Naive thymus-derived CD4-positive, alpha-beta T cell (primary cell): ENCODE data around the gene C2orf49. TPM values are rescaled to one million over a fixed set of nuclear protein-coding genes. Genes with fewer than 3 reads are reported as not detected.

Source experiments
- ATAC-seq: fragments of 150-1000 bp; cut with Tn5 transposase; 2 replicates; pipeline ENCODE4 v1.10.0; 2021; ENCODE audit warnings: mild to moderate bottlenecking, moderate library complexity
- CTCF ChIA-PET: fragments of 350-600 bp; sonication (Branson Sonifier 250); formaldehyde crosslinking; loops from one replicate; lab custom pipeline; 2021; ENCODE audit warnings: antibody characterized with exemption; lab: Charles Lee
- POLR2A ChIA-PET: fragments of 350-600 bp; sonication (Branson Sonifier 250); formaldehyde crosslinking; loops from one replicate; lab custom pipeline; 2021; ENCODE audit warnings: antibody characterized with exemption, inconsistent platforms; lab: Charles Lee
- DNase-seq, 9 donors: peaks; one replicate each; pipeline versions ENCODE4 v3.0.0 to v3.0.0-alpha.2; 2020 to 2022; ENCODE audit warnings: mixed read lengths in 1 of 9
- H3K27ac ChIP-seq: one replicate; pipeline ENCODE4 v1.7.0; 2013; ENCODE audit warnings: mild to moderate bottlenecking, low read depth, low read length, moderate library complexity
- H3K27me3 ChIP-seq, 2 donors: one replicate each; pipeline ENCODE4 v1.7.0; 2013; ENCODE audit warnings: low read length in 2 of 2, mild to moderate bottlenecking in 2 of 2, moderate library complexity in 2 of 2; ENCODE audit not compliant: control insufficient read depth in 2 of 2, insufficient read depth in 2 of 2
- H3K36me3 ChIP-seq, 3 experiments: 1 replicate in 2 of 3; 2 replicates in 1 of 3; pipeline ENCODE4 v1.7.0; 2013; ENCODE audit warnings: low read length in 3 of 3, mild to moderate bottlenecking in 3 of 3, moderate library complexity in 1 of 3; ENCODE audit not compliant: insufficient read depth in 3 of 3, control insufficient read depth in 2 of 3
- H3K4me1 ChIP-seq, 2 donors: one replicate each; pipeline ENCODE4 v1.7.0; 2013; ENCODE audit warnings: low read length in 2 of 2, mild to moderate bottlenecking in 2 of 2, moderate library complexity in 1 of 2; ENCODE audit not compliant: control insufficient read depth in 2 of 2, insufficient read depth in 2 of 2
- H3K4me3 ChIP-seq: 2 replicates; pipeline ENCODE4 v1.7.0; 2013; ENCODE audit warnings: mild to moderate bottlenecking, low read length
- H3K9me3 ChIP-seq, 3 experiments: 1 replicate in 2 of 3; 2 replicates in 1 of 3; pipeline ENCODE4 v1.7.0; 2013; ENCODE audit warnings: low read length in 3 of 3; ENCODE audit not compliant: control insufficient read depth in 2 of 3
- H3K27ac Mint-ChIP-seq, 9 donors: one replicate each; pipeline ENCODE4 v1.8.0; 2020 to 2022; ENCODE audit warnings: mixed read lengths in 9 of 9, mild to moderate bottlenecking in 8 of 9, moderate library complexity in 5 of 9, inconsistent platforms in 2 of 9
- H3K27me3 Mint-ChIP-seq, 5 donors: one replicate each; pipeline ENCODE4 v1.8.0; 2021 to 2022; ENCODE audit warnings: mixed read lengths in 5 of 5, mild to moderate bottlenecking in 1 of 5
- H3K36me3 Mint-ChIP-seq, 5 donors: one replicate each; pipeline ENCODE4 v1.8.0; 2020 to 2022; ENCODE audit warnings: mixed read lengths in 5 of 5, mild to moderate bottlenecking in 3 of 5, inconsistent platforms in 1 of 5
- H3K4me1 Mint-ChIP-seq, 7 donors: one replicate each; pipeline ENCODE4 v1.8.0; 2020 to 2022; ENCODE audit warnings: mixed read lengths in 7 of 7, mild to moderate bottlenecking in 3 of 7, inconsistent platforms in 1 of 7
- H3K4me3 Mint-ChIP-seq, 10 donors: one replicate each; pipeline ENCODE4 v1.8.0; 2020 to 2022; ENCODE audit warnings: mild to moderate bottlenecking in 10 of 10, mixed read lengths in 10 of 10, moderate library complexity in 6 of 10, inconsistent platforms in 2 of 10
- H3K9me3 Mint-ChIP-seq, 11 donors: one replicate each; pipeline ENCODE4 v1.8.0; 2020 to 2022; ENCODE audit warnings: mixed read lengths in 11 of 11, mild to moderate bottlenecking in 4 of 11, inconsistent platforms in 1 of 11, moderate library complexity in 1 of 11
- intact Hi-C, 2 donors: fragments of 100-400 bp; cut with micrococcal nuclease; formaldehyde crosslinking; loops; one replicate each; pipeline ENCODE4 v1.15.1; 2023
- polyA plus RNA-seq, 2 donors: library from polyadenylated mRNA; unstranded; fragments of 300-500 nt; fragmentation: Illumina TruSeq; gene quantifications; one replicate each; pipeline ENCODE4 v1.2.3, GENCODE V29; 2021
- total RNA-seq, 6 experiments: library from RNA in 5 of 6; stranded (reverse) in 5 of 6; gene quantifications; 1 replicate in 5 of 6; 2 replicates in 1 of 6; pipeline ENCODE4 v1.2.3 and lab custom pipeline; 2021 to 2026

Gene C2orf49
- total and polyA plus RNA-seq, 7 experiments from 2014 or later, result 9.7 to 30.8 (median 19.9) TPM

DNA sequence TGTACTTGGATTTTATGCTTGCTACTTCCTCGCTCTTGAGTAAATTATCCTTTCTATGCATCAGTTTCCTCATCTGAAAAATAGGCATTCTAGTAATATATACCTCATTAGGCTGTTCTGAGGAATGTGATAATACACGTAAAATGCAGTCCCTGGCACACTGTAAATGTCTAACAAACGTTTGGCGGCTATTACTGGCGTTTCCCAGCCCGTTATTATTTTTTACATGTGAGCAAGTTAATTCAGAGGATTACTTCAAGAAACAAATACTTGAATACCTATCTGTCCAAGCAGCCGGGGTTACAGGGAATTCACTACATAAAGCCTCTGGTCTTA, 586 bp upstream of the C2orf49 start:
- Mint-ChIP-seq H3K27me3 (no peaks in the 10 kb centered on the region), H3K9me3 (peaks cover 0 to 2% (median 0%) of the 10 kb centered on the region in 11 donors), H3K4me1 (peaks cover 20 to 44% (median 42%) of the 10 kb centered on the region in 7 donors), H3K36me3 (peaks cover 5 to 14% (median 8%) of the 10 kb centered on the region in 5 donors), H3K4me3 (peak overlapping the region; percentile 89 to 100 (median 98)), H3K27ac (peak overlapping the region; percentile 99 to 100 (median 100))
- Histone ChIP-seq H3K27ac (peak overlapping the region; percentile 99), H3K4me3 (peak overlapping the region; percentile 83), H3K36me3 (peaks cover 0 to 18% (median 0%) of the 10 kb centered on the region in 3 experiments), H3K9me3 (no peaks in the 10 kb centered on the region), H3K4me1 (peaks cover 18 to 22% of the 10 kb centered on the region in 2 donors), H3K27me3 (no peaks in the 10 kb centered on the region)
- no peak for ATAC-seq
- ChIA-PET CTCF (no interaction called here), POLR2A (interaction anchor here (1.3 to 2.4 kb wide), 2 partner anchors 9 to 61 kb away, joined by 4 to 16 read pairs; partner anchors contain the start of gene FHL2)
- DNase-seq, result no peak
- intact Hi-C loops, result loop anchor here (1.0 to 10.0 kb wide), 8 partner anchors 7 to 858 kb away; partner anchors contain the start of genes TGFBRAP1 (in 2 of the 2), UXS1 (in 2 of the 2), MRPS9 (in 1 of the 2) and NCK2 (in 1 of the 2)

DNA sequence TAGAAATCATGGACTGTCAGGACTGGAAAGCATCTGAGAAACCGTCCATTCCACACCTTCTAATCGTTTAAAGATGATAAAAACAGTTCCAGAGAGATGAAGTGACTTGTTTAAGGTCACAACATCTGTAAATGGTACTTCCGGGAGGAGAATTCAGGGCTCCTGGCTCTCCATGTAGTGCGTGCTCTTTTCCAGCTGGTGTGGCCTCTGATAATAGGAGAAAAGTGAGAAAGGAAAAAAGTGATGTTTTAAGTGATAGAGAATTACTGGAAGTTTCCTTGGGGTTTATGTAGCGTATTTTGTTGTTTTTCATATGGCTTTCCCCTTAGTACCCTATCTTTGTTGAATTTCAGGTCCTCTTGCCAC, 663 bp downstream of the C2orf49 start:
- Histone ChIP-seq H3K36me3 (peaks cover 0 to 30% (median 3%) of the 10 kb centered on the region in 3 experiments), H3K4me1 (peaks cover 18 to 22% of the 10 kb centered on the region in 2 donors), H3K27me3 (no peaks in the 10 kb centered on the region), H3K27ac (peak overlapping the region; percentile 99), H3K9me3 (no peaks in the 10 kb centered on the region), H3K4me3 (peak overlapping the region; percentile 83)
- intact Hi-C loops, result loop anchor here (5.0 to 10.0 kb wide), 3 partner anchors 407 to 854 kb away; partner anchors contain the start of genes NCK2 (in 1 of the 2) and UXS1 (in 1 of the 2)
- peaks cover 0 to 2% (median 0%) of the 10 kb centered on the region in 11 donors for H3K9me3 Mint-ChIP-seq
- ChIA-PET CTCF (no interaction called here), POLR2A (interaction anchor here (1.1 to 2.4 kb wide), 4 partner anchors 10 to 400 kb away, joined by 3 to 16 read pairs (median 4); partner anchors contain the start of gene FHL2)
- peaks cover 20 to 44% (median 42%) of the 10 kb centered on the region in 7 donors for H3K4me1 Mint-ChIP-seq
- no peak for DNase-seq
- no peaks in the 10 kb centered on the region for H3K27me3 Mint-ChIP-seq
- H3K36me3 Mint-ChIP-seq, result peaks cover 5 to 19% (median 12%) of the 10 kb centered on the region in 5 donors
- H3K4me3 Mint-ChIP-seq, result peak overlapping the region; percentile 89 to 100 (median 98)
- H3K27ac Mint-ChIP-seq, result peak overlapping the region; percentile 97 to 100 (median 100)
- ATAC-seq, result no peak

DNA sequence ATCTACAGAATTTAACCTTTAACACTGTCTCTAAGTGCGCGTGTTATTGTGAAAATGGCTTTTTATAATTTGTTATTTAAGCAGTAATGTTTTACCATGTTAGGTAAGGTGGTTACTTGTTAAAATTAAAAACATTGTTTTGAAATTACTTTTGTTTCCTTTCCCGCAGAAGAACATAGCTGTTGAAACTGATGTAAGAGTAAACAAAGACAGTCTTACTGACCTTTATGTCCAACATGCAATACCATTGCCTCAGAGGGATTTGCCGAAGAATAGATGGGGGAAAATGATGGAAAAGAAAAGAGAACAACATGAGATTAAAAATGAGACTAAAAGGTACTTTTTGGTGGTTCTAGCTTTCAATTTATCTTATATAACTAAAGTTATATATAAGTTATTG, 2.1 kb downstream of the C2orf49 start:
- H3K27me3 Mint-ChIP-seq, result no peaks in the 10 kb centered on the region
- DNase-seq (no peak), ATAC-seq (no peak)
- peak overlapping the region in 6 of 9 donors; percentile 44 to 100 (median 100) for H3K27ac Mint-ChIP-seq
- peaks cover 0 to 2% (median 0%) of the 10 kb centered on the region in 11 donors for H3K9me3 Mint-ChIP-seq
- H3K36me3 Mint-ChIP-seq, result peaks cover 5 to 25% (median 15%) of the 10 kb centered on the region in 5 donors
- H3K4me3 Mint-ChIP-seq, result peak overlapping the region in 8 of 10 donors; percentile 31 to 99 (median 52)
- H3K4me1 Mint-ChIP-seq, result peaks cover 20 to 44% (median 42%) of the 10 kb centered on the region in 7 donors
- Histone ChIP-seq H3K36me3 (peaks cover 0 to 41% (median 6%) of the 10 kb centered on the region in 3 experiments), H3K4me3 (no peak overlapping the region), H3K9me3 (no peaks in the 10 kb centered on the region), H3K4me1 (peaks cover 18 to 22% of the 10 kb centered on the region in 2 donors), H3K27me3 (no peaks in the 10 kb centered on the region), H3K27ac (no peak overlapping the region)
- intact Hi-C loops, result loop anchor here (5.0 to 10.0 kb wide), 3 partner anchors 405 to 853 kb away; partner anchors contain the start of genes NCK2 (in 1 of the 2) and UXS1 (in 1 of the 2)
- POLR2A ChIA-PET, result interaction anchor here (0.7 kb wide), 1 partner anchor 9 kb away, joined by 3 read pairs; no protein-coding TSS in a partner anchor
- CTCF ChIA-PET, result interaction anchor here (0.6 to 1.3 kb wide), 2 partner anchors 10 to 1212 kb away, joined by 3 read pairs; no protein-coding TSS in a partner anchor

DNA sequence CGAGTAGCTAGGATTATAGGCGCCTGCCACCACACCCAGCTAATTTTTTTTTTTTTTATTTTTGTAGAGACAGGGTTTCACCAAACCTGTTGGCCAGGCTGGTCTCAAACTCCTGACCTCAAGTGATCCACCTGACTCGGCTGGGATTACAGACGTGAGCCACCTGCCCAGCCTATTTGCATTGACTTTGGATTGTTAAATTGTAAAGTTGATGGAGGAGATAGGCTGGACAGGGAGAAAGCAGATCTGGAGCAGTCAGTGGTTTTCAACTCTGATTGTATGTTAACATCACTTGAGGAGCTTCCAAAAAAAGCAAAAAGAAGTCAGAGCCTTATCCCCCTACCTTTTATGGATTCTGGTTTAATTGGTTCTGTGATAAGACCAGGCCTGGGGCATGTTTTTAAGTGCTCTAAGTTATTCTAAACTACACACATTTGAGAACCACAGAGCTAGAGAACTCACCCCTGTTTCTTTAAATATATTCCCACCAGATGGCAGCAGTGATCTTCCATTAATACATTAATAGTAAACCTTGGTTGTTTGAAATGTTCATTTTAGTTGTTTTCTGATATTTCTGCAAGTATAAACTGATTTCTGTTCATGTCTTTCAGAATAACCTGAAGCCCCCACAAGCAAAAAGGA, 7.5 kb downstream of the C2orf49 start:
- Mint-ChIP-seq H3K4me3 (no peak overlapping the region), H3K27ac (peak overlapping the region in 1 of 9 donors; percentile 50), H3K27me3 (no peaks in the 10 kb centered on the region), H3K9me3 (no peaks in the 10 kb centered on the region), H3K36me3 (peaks cover 9 to 48% (median 28%) of the 10 kb centered on the region in 5 donors), H3K4me1 (peaks cover 4 to 20% (median 9%) of the 10 kb centered on the region in 7 donors)
- Histone ChIP-seq H3K4me3 (no peak overlapping the region), H3K36me3 (peaks cover 6 to 88% (median 21%) of the 10 kb centered on the region in 3 experiments), H3K9me3 (no peaks in the 10 kb centered on the region), H3K4me1 (no peaks in the 10 kb centered on the region), H3K27ac (no peak overlapping the region), H3K27me3 (no peaks in the 10 kb centered on the region)
- CTCF ChIA-PET, result interaction anchor here (0.6 to 1.0 kb wide), 5 partner anchors 10 to 229 kb away, joined by 3 to 5 read pairs (median 3); no protein-coding TSS in a partner anchor
- DNase-seq (peak in 5 of 9 donors; percentile 31 to 49 (median 43)), ATAC-seq (peak; percentile 65)
- intact Hi-C loops, result loop anchor here (1.0 to 2.0 kb wide), 4 partner anchors 26 to 1197 kb away; no protein-coding TSS in a partner anchor
- POLR2A ChIA-PET, result no interaction called here

DNA sequence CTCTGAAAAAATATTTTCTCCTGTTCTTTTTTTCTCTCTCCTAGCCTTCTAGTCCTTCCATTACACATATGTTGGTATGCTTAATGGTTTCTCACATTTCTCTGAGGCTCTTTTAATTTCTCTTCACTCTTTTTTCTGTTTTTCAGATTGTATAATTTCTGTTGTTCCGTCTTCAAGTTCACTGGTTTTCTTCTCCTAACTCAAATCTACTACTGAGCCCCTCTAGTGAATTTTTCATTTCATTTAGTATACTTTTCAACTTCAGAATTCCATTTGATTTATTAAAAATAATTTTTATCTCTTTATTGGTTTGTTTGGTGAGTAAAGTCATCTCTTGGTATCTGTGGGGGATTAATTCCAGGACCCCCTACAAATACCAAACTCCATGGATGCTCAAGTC, 19.8 kb downstream of the C2orf49 start:
- no peak overlapping the region for H3K27ac Mint-ChIP-seq
- H3K27ac ChIP-seq, result no peak overlapping the region
- ATAC-seq (no peak), DNase-seq (no peak)
- H3K4me3 Mint-ChIP-seq, result no peak overlapping the region
- H3K4me3 ChIP-seq, result no peak overlapping the region
- H3K27me3 ChIP-seq, result no peaks in the 10 kb centered on the region
- POLR2A ChIA-PET, result no interaction called here
- CTCF ChIA-PET, result no interaction called here
- intact Hi-C loops, result no loop called here
- peaks cover 9 to 67% (median 58%) of the 10 kb centered on the region in 5 donors for H3K36me3 Mint-ChIP-seq
- peaks cover 0 to 17% of the 10 kb centered on the region in 2 donors for H3K4me1 ChIP-seq
- H3K9me3 Mint-ChIP-seq, result peaks cover 4 to 35% (median 14%) of the 10 kb centered on the region in 11 donors
- H3K36me3 ChIP-seq, result peaks cover 0 to 57% (median 3%) of the 10 kb centered on the region in 3 experiments
- H3K4me1 Mint-ChIP-seq, result peaks cover 13 to 24% (median 20%) of the 10 kb centered on the region in 7 donors
- H3K9me3 ChIP-seq, result peaks cover 0 to 21% (median 0%) of the 10 kb centered on the region in 3 experiments
- no peaks in the 10 kb centered on the region for H3K27me3 Mint-ChIP-seq

DNA sequence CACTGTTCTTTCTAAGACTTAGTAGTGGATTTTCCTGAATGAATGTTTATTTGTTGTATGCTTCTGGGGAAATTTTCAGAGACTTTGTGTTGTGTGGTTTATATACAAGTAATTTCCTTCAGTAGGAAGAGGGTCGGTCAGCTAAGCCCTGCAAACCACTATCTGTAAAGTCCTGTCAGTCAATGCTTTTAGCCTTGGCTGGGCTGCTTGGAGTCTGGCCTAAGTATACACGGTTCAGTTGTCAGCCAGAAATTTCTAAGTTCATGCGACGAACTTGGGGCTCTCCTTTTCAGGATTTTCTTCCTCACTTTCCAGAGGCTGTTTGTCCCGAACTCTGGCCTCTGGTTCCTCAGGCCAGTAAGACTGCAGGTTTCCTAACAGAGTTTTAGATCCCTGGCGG, 21.3 kb downstream of the C2orf49 start:
- CTCF ChIA-PET, result interaction anchor here (1.3 kb wide), 1 partner anchor 162 kb away, joined by 3 read pairs; no protein-coding TSS in a partner anchor

More for the DNA sequence above, 21.3 kb downstream of the C2orf49 start:
- H3K27ac Mint-ChIP-seq, result peak overlapping the region in 1 of 9 donors; percentile 18
- POLR2A ChIA-PET, result no interaction called here
- no peak for DNase-seq
- H3K9me3 Mint-ChIP-seq, result peaks cover 4 to 35% (median 14%) of the 10 kb centered on the region in 11 donors
- H3K4me1 Mint-ChIP-seq, result peaks cover 14 to 38% (median 34%) of the 10 kb centered on the region in 7 donors
- no peaks in the 10 kb centered on the region for H3K27me3 Mint-ChIP-seq
- Histone ChIP-seq H3K27me3 (no peaks in the 10 kb centered on the region), H3K36me3 (peaks cover 0 to 52% (median 3%) of the 10 kb centered on the region in 3 experiments), H3K9me3 (peaks cover 0 to 21% (median 0%) of the 10 kb centered on the region in 3 experiments), H3K4me1 (peaks cover 0 to 31% of the 10 kb centered on the region in 2 donors), H3K4me3 (no peak overlapping the region), H3K27ac (no peak overlapping the region)
- intact Hi-C loops, result no loop called here
- no peak for ATAC-seq
- no peak overlapping the region for H3K4me3 Mint-ChIP-seq
- H3K36me3 Mint-ChIP-seq, result peaks cover 9 to 55% (median 48%) of the 10 kb centered on the region in 5 donors
